NCI-H510A treated with DMSO at 0.1 percent for 48 hours (cell line): ENCODE results near the gene EID2.

ENCODE experiments used
- DNase-seq: peaks from one replicate; lab custom pipeline; 2025; lab: John Stamatoyannopoulos, UW

The EID2 gene

DNA sequence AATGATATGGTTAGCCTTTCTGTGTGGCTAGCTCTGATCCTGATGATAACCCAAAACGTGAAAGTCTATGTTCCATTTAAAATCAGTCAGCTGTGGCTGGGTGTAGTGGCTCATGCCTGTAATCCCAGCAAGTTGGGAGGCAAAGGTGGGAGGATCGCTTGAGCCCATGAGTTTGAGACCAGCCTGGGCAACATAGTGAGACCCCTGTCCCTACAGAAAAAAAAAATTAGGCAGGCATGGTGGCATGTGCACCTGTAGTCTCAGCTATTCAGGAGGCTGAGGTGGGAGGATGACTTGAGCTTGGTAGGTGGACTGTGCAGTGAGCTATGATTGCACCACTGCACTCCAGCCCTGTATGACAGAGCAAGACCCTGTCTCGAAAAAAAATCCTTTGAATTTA lies 6.2 kb downstream of the EID2 start:
- DNase-seq: no peak

DNA sequence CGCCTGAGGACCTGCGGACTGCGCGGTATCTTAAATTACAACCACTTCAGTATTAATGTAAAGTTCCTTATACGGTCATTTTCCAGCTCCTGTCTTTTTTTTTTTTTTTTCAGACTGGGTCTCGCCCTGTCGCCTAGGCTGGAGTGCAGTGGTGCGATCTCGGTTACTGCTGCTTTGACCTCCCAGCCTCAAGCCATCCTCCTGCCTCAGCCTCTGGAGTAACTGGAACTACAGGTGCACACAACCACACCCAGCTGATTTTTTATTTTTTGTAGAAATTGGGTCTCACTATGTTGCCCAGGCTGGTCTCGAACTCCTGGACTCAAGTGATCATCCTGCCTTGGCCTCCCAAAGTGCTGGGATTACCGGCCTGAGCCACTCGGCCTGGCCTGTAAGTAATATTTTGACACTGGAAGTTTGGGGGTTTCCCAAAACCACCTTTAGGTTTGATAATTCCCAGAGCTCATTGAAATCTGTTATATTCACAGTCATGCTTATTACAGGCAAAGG lies 6.9 kb downstream of the EID2 start:
- DNase-seq: no peak

DNA sequence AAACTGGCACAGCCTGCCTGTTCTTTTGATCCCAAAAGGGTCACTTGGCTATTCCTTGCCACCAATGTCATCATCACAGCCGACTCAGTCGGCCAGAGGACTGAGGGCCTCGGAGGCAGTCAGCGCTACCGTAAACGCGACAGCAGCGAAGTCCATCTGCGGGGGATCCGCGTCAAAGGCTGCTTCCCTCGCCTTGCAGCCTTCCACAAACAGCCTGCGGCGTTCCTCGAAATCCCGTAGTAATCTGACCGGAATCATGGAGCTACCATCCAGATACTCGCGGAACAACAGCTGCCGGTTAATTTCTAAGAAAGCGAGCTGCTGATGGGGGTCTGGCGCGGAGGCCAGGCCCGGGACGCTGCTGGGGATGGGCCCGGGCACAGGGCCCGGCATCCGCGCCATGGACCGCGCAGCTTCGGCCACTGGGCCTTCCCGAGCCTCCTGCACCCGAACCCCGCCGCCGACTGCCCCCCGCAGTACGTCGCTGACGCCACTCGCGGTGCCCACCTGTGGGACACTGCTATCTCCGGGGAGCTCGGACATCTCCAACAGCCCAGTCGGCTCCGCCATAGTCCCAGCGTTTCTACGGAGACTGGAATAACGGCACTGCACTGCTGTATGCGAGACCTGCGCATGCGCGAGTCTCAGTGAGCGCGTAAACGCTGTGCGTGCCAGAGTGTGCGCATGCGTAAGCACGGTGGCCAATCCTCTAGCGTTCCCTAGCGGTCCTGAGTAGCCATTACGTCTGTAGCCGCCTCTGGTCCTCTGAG lies 7.5 kb downstream of the EID2 start, which contains the start of gene EID2B:
TSS of gene EID2B (minus strand) at position 620 of the 770 bp plus-strand sequence. CDS start at position 570, 50 bp downstream.
- peak; percentile 97 for DNase-seq

DNA sequence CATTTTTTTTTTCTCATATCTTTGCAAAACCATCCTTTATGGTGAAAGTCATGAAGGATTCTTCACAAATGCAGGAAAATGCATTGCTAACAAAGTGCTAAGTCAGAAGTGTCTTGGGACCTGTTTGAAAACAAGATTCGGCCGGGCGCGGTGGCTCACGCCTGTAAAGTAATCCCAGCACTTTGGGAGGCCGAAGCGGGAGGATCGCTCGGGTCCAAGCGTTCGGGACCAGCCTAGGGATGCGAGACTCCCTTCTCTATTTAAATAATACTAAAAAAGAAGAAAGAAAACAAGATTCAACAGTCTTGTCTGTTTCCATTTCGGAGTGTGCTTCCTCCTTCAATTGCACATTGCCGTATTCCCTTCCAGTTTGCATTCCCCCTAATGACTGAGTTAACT lies 8.1 kb downstream of the EID2 start:
- DNase-seq: no peak

DNA sequence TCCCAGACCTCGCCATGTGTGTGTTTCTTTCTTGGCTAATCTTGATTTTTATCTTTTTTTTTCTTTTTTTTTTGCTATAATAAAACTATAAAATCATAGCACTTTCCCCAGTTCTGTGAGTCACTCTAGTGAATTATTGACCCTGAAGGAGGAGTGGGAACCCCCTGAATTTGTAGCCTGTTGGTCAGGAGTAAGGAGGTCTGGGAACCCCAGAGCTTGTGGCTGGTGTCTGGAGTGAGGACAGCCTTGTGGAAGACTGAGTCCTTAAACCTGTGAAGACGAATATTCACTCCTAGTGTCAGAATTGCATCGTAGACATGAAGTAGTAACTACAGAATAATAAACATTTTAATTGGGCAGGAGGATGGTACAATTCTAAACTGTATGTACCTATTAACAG lies 14.8 kb downstream of the EID2 start:
- DNase-seq: no peak

DNA sequence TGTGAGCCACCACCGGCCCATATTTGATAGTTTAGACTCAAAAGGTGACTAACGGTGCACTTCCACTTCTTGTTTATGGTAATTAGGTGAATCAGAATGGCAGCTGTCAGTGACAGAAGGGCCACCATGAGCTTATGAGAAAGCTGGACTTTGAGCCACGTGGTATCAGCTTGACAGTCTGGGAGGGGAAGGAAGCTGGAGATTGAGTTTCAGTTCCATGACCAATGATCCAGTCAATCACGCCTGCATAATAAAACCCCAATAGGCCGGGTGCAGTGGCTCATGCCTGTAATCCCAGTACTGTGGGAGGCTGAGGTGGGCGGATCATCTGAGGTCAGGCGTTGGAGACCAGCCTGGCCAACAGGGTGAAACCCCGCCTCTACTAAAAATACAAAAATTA lies 15.5 kb downstream of the EID2 start:
- no peak for DNase-seq

DNA sequence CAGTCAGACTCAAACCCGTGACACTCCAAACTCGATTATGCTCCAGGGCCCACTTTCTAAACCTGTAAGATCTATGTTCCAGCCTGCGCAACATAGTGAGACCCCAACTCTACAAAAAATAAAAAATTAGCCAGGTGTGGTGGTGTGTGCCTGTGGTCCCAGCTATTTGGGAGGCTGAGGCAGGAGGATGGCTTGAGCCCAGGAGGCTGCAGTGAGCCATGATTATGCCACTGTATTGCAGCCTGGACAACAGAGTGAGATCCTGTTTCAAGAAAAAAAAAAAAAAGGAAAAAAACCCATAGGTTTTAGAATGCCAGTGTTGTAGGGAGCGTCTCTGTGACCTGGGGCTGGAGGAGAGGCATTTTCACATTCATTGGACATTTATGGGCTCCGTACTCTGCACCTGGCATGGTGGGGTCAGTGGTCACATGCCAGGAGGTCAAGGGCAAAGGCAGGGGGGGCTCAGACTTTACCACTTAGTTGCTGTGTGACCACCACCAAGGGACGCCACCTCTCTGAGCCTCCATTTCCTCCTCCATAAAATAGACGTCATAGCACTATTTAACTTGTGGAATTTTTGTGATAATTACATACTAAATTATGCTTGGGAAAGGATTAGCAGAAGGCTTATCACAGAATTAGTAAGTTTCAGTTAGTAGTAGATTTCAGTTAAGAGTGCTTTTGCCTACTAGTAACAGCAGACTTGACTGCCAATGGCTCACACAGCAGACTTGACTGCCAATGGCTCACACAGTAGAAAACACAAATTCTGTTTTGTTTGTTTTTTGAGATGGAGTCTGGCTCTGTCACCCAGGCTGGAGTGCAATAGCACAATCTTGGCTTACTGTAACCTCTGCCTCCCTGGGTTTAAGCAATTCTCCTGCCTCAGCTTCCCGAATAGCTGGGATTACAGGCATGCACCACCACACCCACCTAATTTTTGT lies 19.1 kb downstream of the EID2 start:
- no peak for DNase-seq

DNA sequence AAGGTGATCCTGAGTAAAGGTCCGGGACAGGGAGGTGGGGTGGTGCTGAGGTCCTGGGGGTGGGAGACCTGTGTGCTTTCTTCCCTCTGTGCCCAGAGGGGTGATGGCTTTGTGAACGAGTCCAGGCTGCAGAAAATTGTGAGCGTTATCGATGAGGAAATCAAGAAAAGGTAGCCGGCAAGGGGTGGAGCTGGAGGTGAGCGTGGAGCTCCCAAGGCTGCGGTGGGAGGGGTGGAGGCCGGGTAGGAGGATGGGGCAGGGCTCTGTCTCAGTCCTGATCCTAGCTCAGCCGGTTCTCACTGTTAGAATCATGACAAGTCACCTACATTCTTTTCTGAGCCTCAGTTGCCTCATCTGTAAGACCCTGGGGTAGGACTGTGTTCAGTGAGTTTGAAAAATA lies 21.0 kb downstream of the EID2 start:
- DNase-seq: peak; percentile 49

DNA sequence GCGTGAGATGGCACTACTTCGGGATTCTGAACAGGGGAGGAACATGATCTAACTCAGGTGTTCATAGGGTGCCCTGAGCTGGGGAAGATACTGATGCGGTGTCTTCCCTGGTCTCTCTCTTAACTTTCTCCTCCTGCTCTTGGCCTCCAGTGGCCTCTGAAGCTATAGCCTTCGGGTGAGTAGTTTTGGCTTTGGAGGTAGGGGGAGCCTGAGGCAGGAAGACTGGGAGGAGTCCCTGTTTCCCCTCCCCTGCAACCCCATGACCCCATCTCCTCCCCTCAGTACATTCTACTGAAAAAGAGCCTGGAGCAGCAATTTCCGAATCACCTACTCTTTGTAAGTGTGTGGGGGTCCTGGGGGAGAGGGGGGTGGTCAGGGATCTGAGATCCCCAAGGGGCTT lies 21.5 kb downstream of the EID2 start:
- peak; percentile 57 for DNase-seq

DNA sequence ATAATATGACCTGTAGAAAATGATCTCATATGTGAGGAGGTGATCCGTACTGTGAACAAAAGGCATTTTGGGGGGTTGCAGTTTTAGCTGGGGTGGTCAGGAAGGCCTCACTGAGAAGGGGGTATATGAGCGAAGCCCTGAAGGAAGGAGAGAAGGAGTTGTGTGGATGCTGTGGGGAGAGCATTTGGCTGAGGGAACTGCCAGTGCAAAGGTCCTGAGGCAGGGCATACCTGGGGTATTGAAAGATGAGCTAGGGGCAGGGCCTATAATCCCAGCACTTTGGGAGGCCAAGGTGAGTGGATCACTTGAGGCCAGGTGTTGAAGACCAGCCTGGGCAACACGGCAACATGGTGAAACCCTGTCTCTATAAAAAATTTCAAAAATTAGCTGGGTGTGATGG lies 22.5 kb downstream of the EID2 start:
- DNase-seq: no peak

DNA sequence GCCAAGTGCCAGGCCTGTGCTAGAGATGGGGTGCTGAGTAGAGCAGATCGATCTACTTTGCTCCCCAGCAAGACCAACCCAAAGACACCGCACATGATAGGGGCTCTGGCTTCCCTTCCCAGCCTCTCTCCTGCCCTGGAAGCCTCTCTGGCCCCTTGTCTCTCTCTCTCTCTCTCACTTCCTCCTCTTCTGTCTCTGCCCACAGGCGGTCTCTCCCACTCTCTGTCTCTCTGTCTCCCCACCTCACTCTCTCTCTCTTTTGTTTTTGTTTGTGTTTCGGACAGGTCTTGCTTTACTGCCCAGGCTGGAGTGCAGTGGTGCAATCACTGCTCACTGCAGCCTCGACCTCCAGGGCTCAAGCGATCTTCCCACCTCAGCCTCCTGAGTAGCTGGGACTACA lies 23.7 kb downstream of the EID2 start:
- DNase-seq: no peak

DNA sequence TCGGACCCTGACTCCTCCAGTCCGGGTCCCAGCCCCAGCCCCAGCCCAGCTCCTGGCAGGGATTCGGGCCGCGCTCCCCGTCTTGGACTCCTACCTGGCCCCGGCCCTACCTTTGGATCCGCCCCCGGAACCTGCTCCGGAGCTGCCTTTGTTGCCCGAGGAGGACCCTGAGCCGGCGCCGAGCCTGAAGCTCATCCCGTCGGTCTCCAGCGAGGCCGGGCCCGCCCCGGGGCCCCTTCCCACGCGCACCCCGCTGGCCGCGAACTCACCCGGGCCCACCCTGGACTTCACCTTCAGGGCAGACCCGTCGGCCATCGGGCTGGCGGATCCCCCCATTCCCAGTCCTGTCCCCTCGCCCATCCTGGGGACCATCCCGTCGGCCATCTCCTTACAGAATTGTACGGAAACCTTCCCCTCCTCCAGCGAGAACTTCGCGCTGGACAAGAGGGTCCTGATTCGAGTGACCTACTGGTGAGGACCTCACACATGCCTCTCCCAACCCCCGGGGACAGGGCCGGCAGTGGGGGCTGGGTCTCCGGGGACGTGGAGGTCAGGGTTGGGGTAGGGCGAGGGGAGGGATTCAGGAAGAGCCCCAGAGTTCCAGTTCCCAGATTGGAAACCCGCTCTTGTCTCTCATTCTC lies 24.3 kb downstream of the EID2 start:
- DNase-seq: no peak

DNA sequence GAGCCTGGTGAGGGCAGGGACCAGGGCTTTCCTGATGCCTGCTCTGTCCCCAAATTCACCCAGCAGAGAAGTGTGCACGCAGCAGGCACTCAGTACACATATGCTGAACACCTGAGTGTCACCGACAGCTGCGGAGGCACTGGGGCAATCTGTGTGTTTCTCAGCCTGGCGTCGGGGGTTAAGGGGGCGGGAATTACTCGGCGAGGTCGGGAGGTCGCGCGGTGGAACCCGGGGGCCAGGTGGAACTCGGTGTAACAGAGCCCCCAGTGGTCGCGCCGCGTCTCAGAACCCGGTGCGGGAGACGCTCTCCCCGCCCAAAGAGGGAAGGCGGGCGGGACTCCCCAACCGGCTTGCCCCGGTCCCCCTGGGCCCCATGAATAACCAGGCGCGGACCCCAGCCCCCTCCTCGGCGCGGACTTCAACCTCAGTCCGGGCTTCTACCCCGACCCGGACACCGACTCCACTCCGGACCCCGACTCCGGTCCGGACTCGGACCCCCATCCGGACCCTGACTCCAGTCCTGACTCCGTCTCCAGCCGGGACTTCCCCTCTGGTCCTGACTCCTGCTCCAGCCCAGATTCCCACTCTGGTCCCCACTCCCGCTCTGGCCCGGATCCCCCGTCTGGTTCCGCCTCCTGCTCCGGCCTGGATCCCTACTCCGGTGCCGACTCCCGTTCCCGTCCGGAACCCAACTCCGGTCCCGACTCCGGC lies 25.0 kb downstream of the EID2 start, which contains the start of gene SELENOV:
TSS of gene SELENOV (plus strand) at position 300 of the 711 bp plus-strand sequence. CDS start at position 374, 74 bp downstream.
- DNase-seq: no peak

DNA sequence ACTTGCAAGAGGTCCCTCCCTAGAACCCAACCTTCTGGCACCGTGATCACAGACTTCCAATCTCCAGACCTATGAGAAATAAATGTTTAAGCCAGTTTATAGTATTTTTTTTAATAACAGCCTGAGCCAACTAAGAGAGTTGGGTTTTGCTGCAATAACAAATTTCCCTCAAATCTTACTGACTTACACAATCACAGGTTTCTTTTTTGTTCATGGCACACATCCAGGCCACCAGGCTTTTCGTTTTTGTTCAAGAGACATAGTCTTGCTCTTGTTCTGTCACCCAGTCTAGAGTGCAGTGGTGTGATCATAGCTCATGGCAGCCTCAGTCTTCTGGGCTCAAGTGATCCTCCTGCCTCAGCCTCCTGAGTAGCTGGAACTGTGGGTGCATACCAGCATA lies 27.0 kb downstream of the EID2 start:
- no peak for DNase-seq

DNA sequence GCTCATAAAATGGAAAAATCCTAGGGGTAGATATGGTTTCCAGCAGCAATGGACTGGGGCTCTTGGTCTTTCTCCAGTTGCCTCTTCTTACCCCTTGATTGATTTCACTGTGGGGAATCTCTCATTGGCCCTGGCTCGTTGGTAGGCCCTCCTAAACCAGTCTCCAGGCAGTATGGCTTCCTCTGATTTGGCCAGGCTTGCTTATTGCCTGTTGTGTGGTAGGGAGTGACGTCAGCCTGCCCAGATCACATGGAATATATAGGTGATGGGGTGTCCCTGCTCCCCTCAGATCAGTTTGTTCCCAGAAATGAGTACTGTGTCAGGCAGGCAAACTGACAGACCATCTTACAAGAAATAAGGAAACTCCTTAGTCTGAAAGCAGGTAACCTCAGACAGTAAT lies 30.7 kb downstream of the EID2 start:
- DNase-seq: no peak

DNA sequence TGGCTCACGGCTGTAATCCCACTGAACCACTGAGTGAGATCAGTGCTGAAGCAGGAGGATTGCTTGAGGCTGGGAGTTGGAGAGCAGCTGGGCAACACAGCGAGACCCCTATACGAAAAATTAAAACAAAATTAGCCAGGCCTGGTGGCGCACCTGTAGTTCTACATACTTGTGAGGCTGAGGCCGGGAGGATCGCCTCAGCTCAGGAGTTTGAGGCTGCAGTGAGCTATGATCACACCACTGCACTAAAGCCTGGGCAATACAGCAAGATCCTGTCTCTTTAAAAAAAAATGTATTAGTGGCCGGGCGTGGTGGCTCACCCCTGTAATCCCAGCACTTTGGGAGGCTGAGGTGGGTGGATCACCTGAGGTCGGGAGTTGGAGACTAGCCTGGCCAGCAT lies 31.3 kb downstream of the EID2 start:
- DNase-seq: no peak

DNA sequence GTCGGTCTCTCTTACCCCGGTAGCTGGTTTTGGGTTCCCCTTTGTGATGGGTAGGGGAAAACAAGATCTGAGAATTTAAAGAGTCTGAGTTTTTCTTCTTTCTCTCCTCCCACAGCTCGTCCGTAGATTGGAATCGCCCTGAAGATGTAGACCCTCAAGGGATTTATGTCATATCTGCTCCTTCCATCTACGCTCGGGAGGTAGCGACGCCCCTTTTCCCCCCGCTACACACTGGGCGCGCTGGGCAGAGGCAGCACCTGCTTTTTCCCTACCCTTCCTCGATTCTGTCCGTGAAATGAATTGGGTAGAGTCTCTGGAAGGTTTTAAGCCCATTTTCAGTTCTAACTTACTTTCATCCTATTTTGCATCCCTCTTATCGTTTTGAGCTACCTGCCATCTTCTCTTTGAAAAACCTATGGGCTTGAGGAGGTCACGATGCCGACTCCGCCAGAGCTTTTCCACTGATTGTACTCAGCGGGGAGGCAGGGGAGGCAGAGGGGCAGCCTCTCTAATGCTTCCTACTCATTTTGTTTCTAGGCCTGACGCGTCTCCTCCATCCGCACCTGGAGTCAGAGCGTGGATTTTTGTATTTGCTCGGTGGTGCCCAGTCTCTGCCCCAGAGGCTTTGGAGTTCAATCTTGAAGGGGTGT lies 32.1 kb downstream of the EID2 start:
- no peak for DNase-seq

DNA sequence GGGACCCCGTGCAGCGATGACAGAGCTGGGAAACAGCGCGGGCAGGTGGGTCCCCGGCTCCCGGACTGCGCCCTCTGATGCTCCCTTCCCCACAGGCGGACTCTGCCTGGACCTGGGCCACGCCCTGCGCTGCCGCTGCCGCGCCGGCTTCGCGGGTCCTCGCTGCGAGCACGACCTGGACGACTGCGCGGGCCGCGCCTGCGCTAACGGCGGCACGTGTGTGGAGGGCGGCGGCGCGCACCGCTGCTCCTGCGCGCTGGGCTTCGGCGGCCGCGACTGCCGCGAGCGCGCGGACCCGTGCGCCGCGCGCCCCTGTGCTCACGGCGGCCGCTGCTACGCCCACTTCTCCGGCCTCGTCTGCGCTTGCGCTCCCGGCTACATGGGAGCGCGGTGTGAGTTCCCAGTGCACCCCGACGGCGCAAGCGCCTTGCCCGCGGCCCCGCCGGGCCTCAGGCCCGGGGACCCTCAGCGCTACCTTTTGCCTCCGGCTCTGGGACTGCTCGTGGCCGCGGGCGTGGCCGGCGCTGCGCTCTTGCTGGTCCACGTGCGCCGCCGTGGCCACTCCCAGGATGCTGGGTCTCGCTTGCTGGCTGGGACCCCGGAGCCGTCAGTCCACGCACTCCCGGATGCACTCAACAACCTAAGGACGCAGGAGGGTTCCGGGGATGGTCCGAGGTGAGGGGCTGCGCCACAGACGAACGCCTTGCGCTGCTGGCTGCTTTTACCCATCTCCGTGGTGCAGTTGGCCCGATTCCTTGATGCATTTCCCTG lies 32.8 kb downstream of the EID2 start:
- DNase-seq: peak; percentile 59

DNA sequence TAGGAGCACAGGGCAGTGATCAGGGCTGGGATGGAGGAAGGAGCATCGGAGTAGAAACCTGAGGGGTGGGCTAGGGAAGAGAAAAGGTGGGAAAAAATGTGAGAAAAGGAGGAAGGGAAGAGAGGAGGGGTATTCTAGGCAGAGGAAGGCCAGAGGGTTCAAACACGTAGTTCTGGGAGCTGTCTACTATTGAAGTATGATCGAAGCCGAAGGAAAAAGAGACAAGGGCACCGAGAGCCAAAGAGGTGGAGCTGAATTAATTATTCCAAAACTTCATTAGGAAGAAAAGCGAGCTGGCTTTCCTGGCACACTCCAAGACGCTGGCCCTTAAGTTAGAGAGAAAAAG lies 33.4 kb downstream of the EID2 start:
- no peak for DNase-seq

DNA sequence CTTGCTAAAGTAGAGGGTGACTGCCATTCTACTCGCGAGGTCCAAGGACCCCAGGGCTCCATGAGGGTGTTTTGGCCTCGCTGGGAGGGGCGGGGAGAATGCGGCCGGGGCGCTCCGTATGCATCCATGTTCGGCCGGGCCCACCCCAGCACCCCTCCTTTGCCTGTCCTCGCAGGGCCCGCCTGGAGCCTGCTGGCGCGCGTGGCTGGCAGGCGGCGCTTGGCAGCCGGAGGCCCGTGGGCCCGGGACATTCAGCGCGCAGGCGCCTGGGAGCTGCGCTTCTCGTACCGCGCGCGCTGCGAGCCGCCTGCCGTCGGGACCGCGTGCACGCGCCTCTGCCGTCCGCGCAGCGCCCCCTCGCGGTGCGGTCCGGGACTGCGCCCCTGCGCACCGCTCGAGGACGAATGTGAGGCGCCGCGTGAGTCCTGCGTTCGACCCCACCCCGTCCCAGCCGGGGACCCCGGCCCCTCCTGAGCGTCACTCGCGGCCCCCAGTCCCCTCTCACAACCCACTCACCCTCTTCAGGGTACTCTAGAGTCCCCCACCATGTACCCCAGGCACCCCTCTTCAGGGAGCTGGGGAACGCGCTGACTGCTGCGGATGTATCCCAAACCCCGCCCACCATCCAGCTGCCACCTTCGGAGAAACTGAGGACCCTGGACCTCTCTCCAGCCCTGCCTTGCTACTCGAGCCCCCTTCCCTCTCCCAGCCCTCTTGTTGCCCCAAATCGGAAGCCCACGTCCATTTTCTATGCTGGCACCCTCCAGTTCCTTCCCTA lies 37.1 kb downstream of the EID2 start:
- DNase-seq: no peak
